CD14-positive monocyte (primary cell): ENCODE results near the gene ACIN1. TPM values are rescaled to one million over a fixed set of nuclear protein-coding genes. Genes with fewer than 3 reads are reported as not detected.

Experiments used
- DNase-seq, 3 donors: peaks; one replicate each; pipeline ENCODE4 v3.0.0-alpha.2; 2011 to 2022
- H2AFZ ChIP-seq: 2 replicates; pipeline ENCODE4 v1.6.0; 2012; ENCODE audit warnings: mild to moderate bottlenecking, low read depth, low read length, inconsistent platforms; ENCODE audit not compliant: insufficient read depth, poor library complexity, severe bottlenecking
- H3K27ac ChIP-seq, 2 donors: 1 replicate in 1 of 2; 2 replicates in 1 of 2; pipeline ENCODE4 v1.5.1; 2012 to 2013; ENCODE audit warnings: low read length in 2 of 2, control low read depth in 1 of 2, inconsistent platforms in 1 of 2, low read depth in 1 of 2, mild to moderate bottlenecking in 1 of 2
- H3K27me3 ChIP-seq, 2 donors: one replicate each; pipeline versions ENCODE4 v1.6.0 to v1.6.1; 2011 to 2013; ENCODE audit warnings: low read length in 2 of 2; ENCODE audit not compliant: control insufficient read depth in 2 of 2, insufficient read depth in 2 of 2
- H3K36me3 ChIP-seq, 2 donors: replicated peaks in 1 of 2; 1 replicate in 1 of 2; 2 replicates in 1 of 2; pipeline versions ENCODE4 v1.5.1 to v1.6.1; 2012 to 2013; ENCODE audit warnings: low read length in 2 of 2, control low read depth in 1 of 2, inconsistent platforms in 1 of 2, mild to moderate bottlenecking in 1 of 2; ENCODE audit not compliant: insufficient read depth in 2 of 2, control insufficient read depth in 1 of 2
- H3K4me1 ChIP-seq, 2 donors: 1 replicate in 1 of 2; 2 replicates in 1 of 2; pipeline versions ENCODE4 v1.5.1 to v1.6.1; 2012 to 2013; ENCODE audit warnings: low read length in 2 of 2, control low read depth in 1 of 2, inconsistent platforms in 1 of 2, mild to moderate bottlenecking in 1 of 2, moderate library complexity in 1 of 2; ENCODE audit not compliant: insufficient read depth in 2 of 2, control insufficient read depth in 1 of 2
- H3K4me2 ChIP-seq: replicated peaks from 2 replicates; pipeline ENCODE3; 2012; ENCODE audit warnings: low read length, moderate library complexity, mild to moderate bottlenecking; ENCODE audit not compliant: poor library complexity, severe bottlenecking; ENCODE audit errors: extremely low read depth
- H3K4me3 ChIP-seq, 3 experiments: fragments of 200-600 bp in 1 of 3; sonication (generic) in 1 of 3; replicated peaks in 1 of 3; 1 replicate in 2 of 3; 2 replicates in 1 of 3; pipeline ENCODE4 v1.5.1; 2011 to 2013; ENCODE audit warnings: low read length in 3 of 3, mild to moderate bottlenecking in 3 of 3, control low read depth in 2 of 3, low read depth in 2 of 3, inconsistent platforms in 1 of 3, moderate library complexity in 1 of 3
- H3K79me2 ChIP-seq: 2 replicates; pipeline ENCODE4 v1.6.0; 2012; ENCODE audit warnings: mild to moderate bottlenecking, control low read depth, inconsistent platforms, low read length, moderate library complexity; ENCODE audit not compliant: insufficient read depth
- H3K9ac ChIP-seq: 2 replicates; pipeline ENCODE4 v1.6.0; 2017; ENCODE audit warnings: low read length, mild to moderate bottlenecking; ENCODE audit not compliant: insufficient read depth, poor library complexity, severe bottlenecking
- H3K9me3 ChIP-seq, 2 donors: replicated peaks in 1 of 2; 1 replicate in 1 of 2; 2 replicates in 1 of 2; pipeline versions ENCODE4 v1.5.1 to v1.6.1; 2012 to 2013; ENCODE audit warnings: low read length in 2 of 2, control low read depth in 1 of 2; ENCODE audit not compliant: control insufficient read depth in 1 of 2, insufficient read depth in 1 of 2
- H4K20me1 ChIP-seq: 2 replicates; pipeline ENCODE4 v1.6.0; 2012; ENCODE audit warnings: mild to moderate bottlenecking, low read length, control low read depth, moderate library complexity; ENCODE audit not compliant: insufficient read depth
- H3K27ac Mint-ChIP-seq, 7 donors: one replicate each; pipeline ENCODE4 v1.8.0; 2020; ENCODE audit warnings: mild to moderate bottlenecking in 7 of 7, mixed read lengths in 7 of 7, moderate library complexity in 6 of 7, inconsistent platforms in 2 of 7
- H3K27me3 Mint-ChIP-seq, 3 donors: one replicate each; pipeline ENCODE4 v1.8.0; 2021 to 2022; ENCODE audit warnings: low read depth in 3 of 3, mild to moderate bottlenecking in 3 of 3, mixed read lengths in 3 of 3, moderate library complexity in 3 of 3, inconsistent platforms in 1 of 3
- H3K36me3 Mint-ChIP-seq, 2 donors: one replicate each; pipeline ENCODE4 v1.8.0; 2020; ENCODE audit warnings: mixed read lengths in 2 of 2, inconsistent platforms in 1 of 2, mild to moderate bottlenecking in 1 of 2
- H3K4me1 Mint-ChIP-seq: one replicate; pipeline ENCODE4 v1.8.0; 2020; ENCODE audit warnings: mild to moderate bottlenecking, mixed read lengths
- H3K4me3 Mint-ChIP-seq, 2 donors: one replicate each; pipeline ENCODE4 v1.8.0; 2020; ENCODE audit warnings: mild to moderate bottlenecking in 2 of 2, mixed read lengths in 2 of 2, moderate library complexity in 1 of 2
- H3K9me3 Mint-ChIP-seq, 7 donors: one replicate each; pipeline ENCODE4 v1.8.0; 2020 to 2022; ENCODE audit warnings: mixed read lengths in 7 of 7, mild to moderate bottlenecking in 6 of 7, moderate library complexity in 6 of 7, inconsistent platforms in 2 of 7
- CTCF ChIP-seq: fragments of 200-600 bp; IDR thresholded peaks from one replicate; pipeline ENCODE4 v1.8.0; 2022; ENCODE audit warnings: antibody characterized with exemption, mild to moderate bottlenecking
- WGBS: methylation state at CpG from one replicate; pipeline ENCODE4 v1.1.5; 2013; ENCODE audit warnings: missing lambda C conversion rate; ENCODE audit not compliant: insufficient coverage; 5-methylcytosine and 5-hydroxymethylcytosine counted together
- intact Hi-C, 2 donors: fragments of 100-400 bp; cut with micrococcal nuclease; formaldehyde crosslinking; loops; one replicate each; pipeline versions ENCODE4 v1.15.0 to v1.15.1; 2023
- polyA plus RNA-seq, 3 donors: library from polyadenylated mRNA; depleted of rRNA in 1 of 3; unstranded in 2 of 3; stranded (reverse) in 1 of 3; fragments of 300-500 nt in 2 of 3; fragments of >200 nt in 1 of 3; fragmentation: Illumina TruSeq in 2 of 3; gene quantifications; 1 replicate in 2 of 3; 2 replicates in 1 of 3; pipeline ENCODE4 v1.2.3, GENCODE V29; 2012 to 2021

The ACIN1 gene
- polyA plus RNA-seq, 3 donors: 2.8 to 159 (median 5.4) TPM

- H2AFZ ChIP-seq: no peak overlapping the region
- intact Hi-C loops: no loop called here
- H3K4me1 ChIP-seq: no peaks in the 10 kb centered on the region
- no peaks in the 10 kb centered on the region for H3K79me2 ChIP-seq
- no peaks in the 10 kb centered on the region for H3K9me3 Mint-ChIP-seq
- no peak overlapping the region for H3K27ac Mint-ChIP-seq
- H3K4me3 Mint-ChIP-seq: no peak overlapping the region
- 96% methylated on average over 4 of the region's 7 CpGs for WGBS
- H3K36me3 Mint-ChIP-seq: no peaks in the 10 kb centered on the region
- DNase-seq: no peak
- peaks cover 3% of the 10 kb centered on the region for H3K4me1 Mint-ChIP-seq
- no peak overlapping the region for H3K27ac ChIP-seq
- H3K36me3 ChIP-seq: no peaks in the 10 kb centered on the region
- no peaks in the 10 kb centered on the region for H3K27me3 ChIP-seq
- H3K9me3 ChIP-seq: no peaks in the 10 kb centered on the region
- H3K4me2 ChIP-seq: no peak overlapping the region
- H3K9ac ChIP-seq: no peak overlapping the region
- TF ChIP-seq CTCF: no peak
- no peak overlapping the region for H3K4me3 ChIP-seq
- no peaks in the 10 kb centered on the region for H4K20me1 ChIP-seq
- H3K27me3 Mint-ChIP-seq: peaks cover 0 to 3% (median 1%) of the 10 kb centered on the region in 3 donors
These were observed 46.9 kb upstream of the ACIN1 start for GRCh38 chr14:23141706-23142444.

GRCh38 chr14:23140371-23140770 is 45.4 kb upstream of the ACIN1 start:
- Histone ChIP-seq H3K36me3 (no peaks in the 10 kb centered on the region), H3K4me1 (no peaks in the 10 kb centered on the region), H3K27me3 (no peaks in the 10 kb centered on the region), H4K20me1 (no peaks in the 10 kb centered on the region), H3K27ac (no peak overlapping the region), H3K4me3 (no peak overlapping the region), H3K9me3 (no peaks in the 10 kb centered on the region), H3K4me2 (no peak overlapping the region), H2AFZ (no peak overlapping the region), H3K79me2 (no peaks in the 10 kb centered on the region), H3K9ac (no peak overlapping the region)
- H3K9me3 Mint-ChIP-seq: no peaks in the 10 kb centered on the region
- no peak overlapping the region for H3K4me3 Mint-ChIP-seq
- intact Hi-C loops: no loop called here
- WGBS: 100% methylated on average over 5 of the region's 6 CpGs
- no peak for TF ChIP-seq CTCF
- H3K36me3 Mint-ChIP-seq: no peaks in the 10 kb centered on the region
- DNase-seq: no peak
- no peaks in the 10 kb centered on the region for H3K4me1 Mint-ChIP-seq
- peaks cover 0 to 3% (median 1%) of the 10 kb centered on the region in 3 donors for H3K27me3 Mint-ChIP-seq
- H3K27ac Mint-ChIP-seq: no peak overlapping the region
